Prostate gland (tissue), 2 donors: Measurements from ENCODE around the gene ERI3.

ENCODE experiments used
- POLR2A ChIP-seq: fragments of 450-650 bp; IDR thresholded peaks from one replicate; pipeline ENCODE4 v1.6.1; 2016; ENCODE audit warnings: antibody characterized with exemption, mild to moderate bottlenecking
- TF ChIP-seq, protein P1 (sequence below), 4 experiments: fragments of 200-600 bp in 2 of 4; fragments of 450-650 bp in 2 of 4; sonication (generic) in 2 of 4; IDR thresholded peaks; 1 replicate in 3 of 4; 2 replicates in 1 of 4; pipeline ENCODE4 v1.5.1; 2016 to 2019; ENCODE audit warnings: antibody characterized with exemption in 4 of 4, mild to moderate bottlenecking in 2 of 4, moderate library complexity in 2 of 4

DNA sequence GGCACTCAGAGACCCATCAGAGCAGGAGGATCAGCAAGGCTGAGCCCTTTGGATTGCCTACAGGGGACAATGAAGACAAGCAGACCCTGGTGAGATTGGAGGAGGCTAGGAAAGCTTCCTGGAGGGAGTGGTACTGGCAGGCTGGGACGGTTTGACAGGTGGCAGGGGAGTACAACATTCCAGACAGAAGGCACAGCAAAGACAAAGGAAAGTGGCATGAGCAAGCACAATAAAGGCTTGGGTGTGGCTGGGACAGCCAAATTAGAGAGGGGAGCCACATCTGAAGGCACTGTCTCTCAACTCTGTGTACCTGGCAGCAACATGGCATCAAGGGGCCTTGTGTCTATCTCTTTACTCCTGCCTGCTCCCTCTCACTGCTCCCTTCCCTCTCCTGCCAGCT lies 103.6 kb downstream of the ERI3 start:
- TF ChIP-seq, protein P1, sequence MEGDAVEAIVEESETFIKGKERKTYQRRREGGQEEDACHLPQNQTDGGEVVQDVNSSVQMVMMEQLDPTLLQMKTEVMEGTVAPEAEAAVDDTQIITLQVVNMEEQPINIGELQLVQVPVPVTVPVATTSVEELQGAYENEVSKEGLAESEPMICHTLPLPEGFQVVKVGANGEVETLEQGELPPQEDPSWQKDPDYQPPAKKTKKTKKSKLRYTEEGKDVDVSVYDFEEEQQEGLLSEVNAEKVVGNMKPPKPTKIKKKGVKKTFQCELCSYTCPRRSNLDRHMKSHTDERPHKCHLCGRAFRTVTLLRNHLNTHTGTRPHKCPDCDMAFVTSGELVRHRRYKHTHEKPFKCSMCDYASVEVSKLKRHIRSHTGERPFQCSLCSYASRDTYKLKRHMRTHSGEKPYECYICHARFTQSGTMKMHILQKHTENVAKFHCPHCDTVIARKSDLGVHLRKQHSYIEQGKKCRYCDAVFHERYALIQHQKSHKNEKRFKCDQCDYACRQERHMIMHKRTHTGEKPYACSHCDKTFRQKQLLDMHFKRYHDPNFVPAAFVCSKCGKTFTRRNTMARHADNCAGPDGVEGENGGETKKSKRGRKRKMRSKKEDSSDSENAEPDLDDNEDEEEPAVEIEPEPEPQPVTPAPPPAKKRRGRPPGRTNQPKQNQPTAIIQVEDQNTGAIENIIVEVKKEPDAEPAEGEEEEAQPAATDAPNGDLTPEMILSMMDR (IDR thresholded peaks at IDR 0.05), result no peak
- TF ChIP-seq POLR2A, result no peak
